ENCODE results near the gene NR6A1. TPM values are rescaled to one million over a fixed set of nuclear protein-coding genes. Genes with fewer than 3 reads are reported as not detected.

NR6A1 gene
- polyA plus RNA-seq, 2 of the 4 experiments (the other 2 are of a cell fraction), result 1.7 to 3.3 TPM

- TF ChIP-seq RCOR1 (IDR thresholded peaks at IDR 0.05; ENCODE audit: low read depth, low read length) (peak; percentile 98), KDM5A (IDR thresholded peaks at IDR 0.05) (0 out of 2 replicates have a peak, but pooled peaks have one; percentile 17), ZFP36 (IDR thresholded peaks at IDR 0.05; ENCODE audit: borderline replicate concordance, partially characterized antibody) (no peak), NPAS2 (CRISPR knock-in tag; IDR thresholded peaks at IDR 0.05; ENCODE audit: borderline replicate concordance) (0 out of 2 replicates have a peak, but pooled peaks have one; percentile 7), EHF (CRISPR knock-in tag; IDR thresholded peaks at IDR 0.05) (no peak), RFX5 (IDR thresholded peaks at IDR 0.05) (no peak), FOSL2 (IDR thresholded peaks at IDR 0.05) (no peak), FOSL2 (CRISPR knock-in tag; IDR thresholded peaks at IDR 0.05) (no peak), HDAC2 (IDR thresholded peaks at IDR 0.05) (peak; percentile 100), CHD4 (IDR thresholded peaks at IDR 0.05; ENCODE audit: borderline replicate concordance) (peak; percentile 100), MAZ (IDR thresholded peaks at IDR 0.05; ENCODE audit: borderline replicate concordance, low read depth, low read length) (no peak)
Observed at GRCh38 chr9:124771867-124772679, 962 bp upstream of the NR6A1 start (continued).

GRCh38 chr9:124770359-124771020 lies 621 bp downstream of the NR6A1 start:
- no peaks in the 10 kb centered on the region for H3K9me3 ChIP-seq
- CTCF ChIA-PET, result interaction anchor here (0.6 to 37.7 kb wide), 20 partner anchors 9 to 1625 kb away, joined by 3 to 2512 read pairs (median 4); partner anchors contain the start of genes ARPC5L, RPL35, SCAI and WDR38
- peaks cover 28% of the 10 kb centered on the region; the same call in 2 of the 3 replicates for H3K4me1 ChIP-seq
- FAIRE-seq, result no peak
- no peak for TF ChIP-seq ATOH8 (CRISPR knock-in tag; IDR thresholded peaks at IDR 0.05; ENCODE audit: low read depth)
- peak; percentile 0 for TF ChIP-seq CHD2 (IDR thresholded peaks at IDR 0.05; ENCODE audit: low read length, partially characterized antibody)
- peak; percentile 53 to 54 for DNase-seq (ENCODE audit: low read depth in 1 of 2, low spot score in 1 of 2)
- ATAC-seq, result peak; percentile 23 to 33
- peak overlapping the region; percentile 94 for H3K4me3 ChIP-seq
- POLR2A ChIA-PET, result interaction anchor here (0.6 to 3.5 kb wide), 10 partner anchors 9 to 112 kb away, joined by 3 to 52 read pairs (median 4); partner anchors contain the start of genes ARPC5L, RPL35 and WDR38
- H3K27ac ChIP-seq, result peak overlapping the region; percentile 82 to 95
- under 1% methylated on average over 25 of the region's 43 CpGs for WGBS (ENCODE audit: missing lambda C conversion rate)
- peak overlapping the region; percentile 93 for H3K4me2 ChIP-seq

GRCh38 chr9:124769549-124770358 lies 1.4 kb downstream of the NR6A1 start:
- peak in 1 of 2 experiments; percentile 19; a peak in 3 of 6 replicates for ATAC-seq

More at GRCh38 chr9:124769549-124770358, 1.4 kb downstream of the NR6A1 start:
- Histone ChIP-seq H3K4me1 (peaks cover 28% of the 10 kb centered on the region; the same call in 2 of the 3 replicates), H3K4me2 (peak overlapping the region; percentile 93), H3K9me3 (no peaks in the 10 kb centered on the region), H3K4me3 (peak overlapping the region; percentile 94), H3K27ac (peak overlapping the region; percentile 82 to 95)
- POLR2A ChIA-PET, result interaction anchor here (1.1 to 3.5 kb wide), 6 partner anchors 10 to 111 kb away, joined by 4 to 52 read pairs (median 6); partner anchors contain the start of genes ARPC5L, RPL35 and WDR38
- DNase-seq (ENCODE audit: low read depth in 1 of 2, low spot score in 1 of 2), result peak; percentile 28
- CTCF ChIA-PET, result interaction anchor here (0.7 to 37.7 kb wide), 11 partner anchors 8 to 1626 kb away, joined by 3 to 2512 read pairs (median 6); partner anchors contain the start of genes ARPC5L, RPL35 and WDR38
- FAIRE-seq, result no peak
- WGBS (ENCODE audit: missing lambda C conversion rate), result 2% methylated on average over 54 of the region's 56 CpGs
- TF ChIP-seq RARB (CRISPR knock-in tag; IDR thresholded peaks at IDR 0.05) (peak; percentile 45; the same call in 1 of the 2 replicates), HOXB5 (CRISPR knock-in tag; IDR thresholded peaks at IDR 0.05) (no peak), POLR2A (IDR thresholded peaks at IDR 0.05; ENCODE audit: low read length) (no peak), KDM1A (IDR thresholded peaks at IDR 0.05; ENCODE audit: low read depth) (no peak)

All from A549 (cell line).